NT2/D1 (cell line): Measurements from ENCODE around the gene CCDC184.

Experiments used
- SUZ12 ChIP-seq: IDR thresholded peaks from 2 replicates; pipeline ENCODE4 v1.6.1; 2011; ENCODE audit not compliant: insufficient read length, insufficient read depth; ENCODE audit errors: extremely low read depth
- YY1 ChIP-seq: IDR thresholded peaks from 2 replicates; pipeline ENCODE4 v1.6.1; 2011; ENCODE audit not compliant: insufficient read length, insufficient read depth
- ZNF274 ChIP-seq: IDR thresholded peaks from 2 replicates; pipeline ENCODE4 v1.6.1; 2011; ENCODE audit warnings: mild to moderate bottlenecking, low read depth, low read length

- TF ChIP-seq YY1 (no peak), SUZ12 (no peak), ZNF274 (no peak)
Measured at GRCh38 chr12:48193623-48194022, 10.2 kb downstream of the CCDC184 start.
